Chondrocyte (in vitro differentiated cells): ENCODE data around the gene FADS1. TPM values are rescaled to one million over a fixed set of nuclear protein-coding genes. Genes with fewer than 3 reads are reported as not detected.

Source experiments
- DNase-seq: peaks from one replicate; pipeline ENCODE4 v3.0.0; 2021; ENCODE audit warnings: mixed read lengths, low spot score
- H3K27ac Mint-ChIP-seq: one replicate; pipeline ENCODE4 v1.8.0; 2021; ENCODE audit warnings: mild to moderate bottlenecking, moderate library complexity, mixed read lengths; ENCODE audit not compliant: unreplicated experiment
- H3K27me3 Mint-ChIP-seq: 2 replicates; pipeline ENCODE4 v1.8.0; 2021; ENCODE audit warnings: low read depth, mixed read lengths
- H3K36me3 Mint-ChIP-seq: 2 replicates; pipeline ENCODE4 v1.8.0; 2021; ENCODE audit warnings: low read depth, mixed read lengths
- H3K4me1 Mint-ChIP-seq: 2 replicates; pipeline ENCODE4 v1.8.0; 2021; ENCODE audit warnings: low read depth, mild to moderate bottlenecking, mixed read lengths
- H3K4me3 Mint-ChIP-seq: one replicate; pipeline ENCODE4 v1.8.0; 2021; ENCODE audit warnings: mild to moderate bottlenecking, moderate library complexity, mixed read lengths; ENCODE audit not compliant: unreplicated experiment
- H3K9me3 Mint-ChIP-seq: 2 replicates; pipeline ENCODE4 v1.8.0; 2021; ENCODE audit warnings: low read depth, mixed read lengths
- total RNA-seq: library from RNA; stranded (reverse); gene quantifications from 3 replicates; pipeline ENCODE4 v1.2.1, GENCODE V29; 2021
- TF ChIP-seq, protein P1 (sequence below): fragments of 200-600 bp; sonication (generic); IDR thresholded peaks from 2 replicates; pipeline ENCODE4 v1.5.0; 2021; ENCODE audit warnings: antibody characterized with exemption, mild to moderate bottlenecking, moderate library complexity

The FADS1 gene
- total RNA-seq, 1 donor from 2014 or later: 74.6 TPM

DNA sequence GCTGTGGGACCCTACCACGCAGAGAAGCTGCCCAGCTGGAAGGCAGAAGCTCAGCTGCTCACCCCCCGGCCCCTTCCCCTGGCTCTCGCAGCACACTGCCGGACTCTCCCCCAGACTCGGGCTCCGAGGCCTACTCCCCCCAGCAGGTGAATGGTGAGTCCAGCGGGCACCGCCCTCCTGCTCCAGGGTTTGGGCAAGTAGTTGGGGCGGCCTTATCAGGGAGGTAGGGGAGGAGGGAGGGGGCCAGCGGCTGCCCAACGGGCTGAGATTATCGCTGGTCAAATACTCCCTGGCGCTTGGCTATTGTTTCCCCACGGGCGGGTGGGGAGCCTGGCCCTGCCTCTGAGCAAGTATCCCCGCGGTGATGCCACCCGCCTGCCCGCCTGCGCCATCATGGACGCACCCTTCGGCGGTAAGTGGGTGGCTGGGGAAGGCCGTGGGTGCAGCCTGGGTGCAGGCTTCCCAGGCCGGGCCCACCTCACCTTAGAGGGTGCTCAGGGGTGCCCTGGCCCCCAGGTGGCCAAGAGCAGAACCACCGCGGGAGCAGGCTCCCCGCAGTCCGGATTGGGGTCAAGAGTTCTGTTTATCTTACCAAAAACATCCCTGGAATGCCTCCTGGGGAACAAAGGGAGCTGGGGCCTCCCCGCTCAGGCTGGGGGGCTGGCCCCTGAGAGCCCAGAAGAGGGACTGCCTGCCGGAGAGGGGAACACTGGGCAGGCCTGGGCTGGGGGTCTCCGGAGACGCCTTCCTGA is 47.5 kb downstream of the FADS1 start:
- Mint-ChIP-seq H3K27me3 (no peaks in the 10 kb centered on the region), H3K36me3 (no peaks in the 10 kb centered on the region), H3K4me1 (no peaks in the 10 kb centered on the region), H3K9me3 (no peaks in the 10 kb centered on the region), H3K4me3 (no peak overlapping the region), H3K27ac (no peak overlapping the region)
- DNase-seq: no peak
- TF ChIP-seq, protein P1, sequence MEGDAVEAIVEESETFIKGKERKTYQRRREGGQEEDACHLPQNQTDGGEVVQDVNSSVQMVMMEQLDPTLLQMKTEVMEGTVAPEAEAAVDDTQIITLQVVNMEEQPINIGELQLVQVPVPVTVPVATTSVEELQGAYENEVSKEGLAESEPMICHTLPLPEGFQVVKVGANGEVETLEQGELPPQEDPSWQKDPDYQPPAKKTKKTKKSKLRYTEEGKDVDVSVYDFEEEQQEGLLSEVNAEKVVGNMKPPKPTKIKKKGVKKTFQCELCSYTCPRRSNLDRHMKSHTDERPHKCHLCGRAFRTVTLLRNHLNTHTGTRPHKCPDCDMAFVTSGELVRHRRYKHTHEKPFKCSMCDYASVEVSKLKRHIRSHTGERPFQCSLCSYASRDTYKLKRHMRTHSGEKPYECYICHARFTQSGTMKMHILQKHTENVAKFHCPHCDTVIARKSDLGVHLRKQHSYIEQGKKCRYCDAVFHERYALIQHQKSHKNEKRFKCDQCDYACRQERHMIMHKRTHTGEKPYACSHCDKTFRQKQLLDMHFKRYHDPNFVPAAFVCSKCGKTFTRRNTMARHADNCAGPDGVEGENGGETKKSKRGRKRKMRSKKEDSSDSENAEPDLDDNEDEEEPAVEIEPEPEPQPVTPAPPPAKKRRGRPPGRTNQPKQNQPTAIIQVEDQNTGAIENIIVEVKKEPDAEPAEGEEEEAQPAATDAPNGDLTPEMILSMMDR: peak; percentile 50

DNA sequence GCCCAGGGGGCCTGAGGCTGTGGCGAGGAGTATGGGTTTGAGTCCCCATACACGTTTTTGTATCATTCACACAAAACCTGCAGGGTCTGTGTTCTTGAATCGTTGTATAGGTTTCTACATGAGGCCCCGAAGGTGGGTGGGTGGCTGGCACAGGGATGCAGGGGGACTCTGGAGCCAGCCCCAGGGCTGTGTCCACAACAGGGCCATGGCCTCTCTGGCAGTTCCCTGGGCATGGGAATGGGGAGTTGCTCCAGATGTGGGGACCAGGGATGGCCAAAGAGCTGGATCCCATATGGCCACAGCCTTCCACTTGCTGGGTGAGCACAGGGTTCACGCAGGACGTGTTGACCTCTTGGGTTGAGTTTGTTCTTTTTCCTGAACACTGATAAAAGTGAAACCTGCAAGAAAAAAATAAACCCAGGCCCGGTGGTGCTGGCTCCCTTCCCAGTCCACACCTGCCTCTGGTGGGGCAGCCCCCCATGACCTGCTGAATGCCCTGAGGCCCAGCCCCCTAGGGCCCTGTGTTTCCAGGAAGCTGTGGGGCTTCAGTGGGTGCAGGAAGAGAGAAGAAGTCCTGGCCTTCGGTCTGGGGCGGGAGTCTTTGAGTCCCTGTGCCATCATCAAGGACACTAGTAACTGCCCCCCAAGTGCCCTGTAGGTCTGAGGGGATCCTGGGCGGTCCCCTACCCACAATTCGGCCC is 48.3 kb downstream of the FADS1 start:
- no peaks in the 10 kb centered on the region for H3K27me3 Mint-ChIP-seq
- no peak overlapping the region for H3K27ac Mint-ChIP-seq
- DNase-seq: no peak
- no peaks in the 10 kb centered on the region for H3K4me1 Mint-ChIP-seq
- TF ChIP-seq, protein P1: no peak
- H3K9me3 Mint-ChIP-seq: no peaks in the 10 kb centered on the region
- no peak overlapping the region for H3K4me3 Mint-ChIP-seq
- no peaks in the 10 kb centered on the region for H3K36me3 Mint-ChIP-seq

DNA sequence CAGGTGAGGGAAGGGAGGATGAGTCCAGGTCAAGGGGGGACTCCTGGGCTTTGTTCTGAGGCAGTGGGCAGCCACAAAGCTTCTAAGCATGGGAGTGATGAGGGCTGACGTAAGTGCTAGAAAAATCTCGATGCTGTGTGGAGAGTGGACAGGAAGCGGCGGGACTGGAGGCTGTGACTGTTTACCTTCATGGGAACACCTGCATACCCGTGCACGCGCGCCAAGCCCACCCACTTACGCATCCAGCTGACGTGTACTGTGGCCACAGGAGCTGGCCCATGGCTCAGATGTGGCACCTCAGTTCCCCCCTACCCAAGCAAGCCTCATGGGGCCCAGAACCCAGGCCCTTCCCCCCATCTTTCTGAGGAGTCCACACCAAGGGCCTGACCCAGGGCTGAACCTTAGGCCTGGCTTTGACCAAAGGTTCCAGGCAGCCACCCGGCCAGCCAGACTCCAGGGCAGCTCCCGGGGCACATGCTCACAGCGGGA is 50.4 kb downstream of the FADS1 start:
- DNase-seq: no peak
- H3K27ac Mint-ChIP-seq: no peak overlapping the region
- H3K4me1 Mint-ChIP-seq: no peaks in the 10 kb centered on the region
- no peak overlapping the region for H3K4me3 Mint-ChIP-seq
- no peaks in the 10 kb centered on the region for H3K36me3 Mint-ChIP-seq
- H3K27me3 Mint-ChIP-seq: no peaks in the 10 kb centered on the region
- H3K9me3 Mint-ChIP-seq: no peaks in the 10 kb centered on the region
- TF ChIP-seq, protein P1: no peak

DNA sequence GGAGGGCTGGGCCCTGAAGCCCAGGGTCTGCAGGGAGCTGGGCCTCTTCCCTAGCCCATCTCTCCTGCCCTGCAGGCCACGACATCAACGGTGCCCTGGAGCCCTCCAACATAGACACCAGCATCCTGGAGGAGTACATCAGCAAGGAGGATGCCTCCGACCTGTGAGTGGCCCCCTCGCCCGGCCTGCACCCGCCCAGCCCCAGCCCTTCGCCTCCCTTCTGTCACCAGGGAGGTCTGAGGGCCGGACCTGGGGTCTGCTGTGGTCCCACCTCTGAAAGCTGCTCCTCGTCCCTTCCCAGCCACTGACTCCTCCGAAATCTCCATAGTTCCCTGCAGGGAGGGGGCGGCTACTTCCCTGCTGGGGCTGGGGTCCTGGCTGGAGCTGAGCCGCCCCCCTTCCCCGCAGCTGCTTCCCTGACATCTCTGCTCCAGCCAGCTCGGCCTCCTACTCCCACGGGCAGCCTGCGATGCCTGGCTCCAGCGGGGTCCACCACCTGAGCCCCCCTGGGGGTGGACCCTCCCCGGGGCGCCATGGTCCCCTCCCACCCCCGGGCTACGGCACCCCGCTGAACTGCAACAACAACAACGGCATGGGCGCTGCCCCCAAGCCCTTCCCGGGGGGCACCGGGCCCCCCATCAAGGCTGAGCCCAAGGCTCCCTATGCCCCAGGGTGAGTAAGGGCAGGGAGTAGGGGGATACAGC is 51.1 kb downstream of the FADS1 start:
- TF ChIP-seq, protein P1: no peak
- Mint-ChIP-seq H3K36me3 (no peaks in the 10 kb centered on the region), H3K4me3 (no peak overlapping the region), H3K4me1 (no peaks in the 10 kb centered on the region), H3K9me3 (no peaks in the 10 kb centered on the region), H3K27me3 (no peaks in the 10 kb centered on the region), H3K27ac (no peak overlapping the region)
- no peak for DNase-seq

DNA sequence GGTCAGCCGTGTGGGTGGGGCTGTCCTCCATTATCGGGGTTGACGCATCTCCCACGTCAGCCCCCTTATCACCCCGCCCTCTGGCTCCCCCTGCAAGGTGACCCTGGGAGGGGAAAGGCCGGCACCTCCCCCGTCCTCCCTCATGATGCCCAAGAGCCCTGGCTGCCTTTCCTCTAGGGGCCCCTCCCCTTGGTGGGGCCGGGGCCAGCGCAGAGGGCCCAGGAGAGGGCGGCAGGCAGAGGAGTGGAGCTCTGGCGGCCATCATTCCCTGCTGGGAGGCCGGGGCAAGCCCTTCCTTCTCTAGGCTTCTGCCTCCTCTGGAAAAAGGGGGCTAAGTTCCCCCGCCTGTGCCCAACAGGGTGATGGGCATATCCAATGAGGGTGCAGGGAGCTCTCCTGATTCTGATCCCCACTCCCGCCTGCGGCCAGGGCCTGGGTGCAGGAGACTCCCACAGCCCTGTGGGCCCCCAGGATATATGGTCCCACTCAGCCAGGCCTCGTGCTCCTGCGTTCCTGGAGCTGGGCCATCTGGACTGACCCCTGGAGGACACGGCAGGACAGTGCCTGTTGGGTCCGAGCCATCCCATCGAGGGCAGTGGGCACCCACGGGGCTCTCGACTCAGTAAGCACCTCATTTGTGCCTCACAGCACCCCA is 52.1 kb downstream of the FADS1 start:
- no peaks in the 10 kb centered on the region for H3K4me1 Mint-ChIP-seq
- TF ChIP-seq, protein P1: no peak
- H3K27me3 Mint-ChIP-seq: no peaks in the 10 kb centered on the region
- no peak overlapping the region for H3K27ac Mint-ChIP-seq
- H3K36me3 Mint-ChIP-seq: no peaks in the 10 kb centered on the region
- no peak overlapping the region for H3K4me3 Mint-ChIP-seq
- no peak for DNase-seq
- H3K9me3 Mint-ChIP-seq: no peaks in the 10 kb centered on the region
